Measurements from ENCODE around the gene OPCML.

OPCML gene

GRCh38 chr11:133104009-133104744, 428.1 kb downstream of the OPCML start:
- Histone ChIP-seq H3F3A (ENCODE audit: control insufficient read depth, insufficient read depth) (no peaks in the 10 kb centered on the region), H3K4me2 (ENCODE audit: low read length) (no peak overlapping the region), H3K9me3 (ENCODE audit: control insufficient read depth, insufficient read depth, low read length) (no peaks in the 10 kb centered on the region), H3K4me1 (ENCODE audit: control insufficient read depth, low read length) (no peaks in the 10 kb centered on the region), H3K79me2 (ENCODE audit: control insufficient read depth, low read length) (no peaks in the 10 kb centered on the region), H3K27ac (ENCODE audit: low read depth, low read length) (no peak overlapping the region), H4K20me1 (ENCODE audit: control insufficient read depth, insufficient read depth, low read depth, low read length) (no peaks in the 10 kb centered on the region), H3K4me3 (ENCODE audit: low read length) (no peak overlapping the region), H3K27me3 (ENCODE audit: control insufficient read depth, low read length) (no peaks in the 10 kb centered on the region), H3K9me2 (replicated peaks; ENCODE audit: control insufficient read depth, low read length) (no peaks in the 10 kb centered on the region), H3K36me3 (ENCODE audit: control insufficient read depth, low read length) (no peaks in the 10 kb centered on the region)
- TF ChIP-seq CTCF (IDR thresholded peaks at IDR 0.05; ENCODE audit: low read depth, low read length, poor library complexity, severe bottlenecking): no peak

DNA sequence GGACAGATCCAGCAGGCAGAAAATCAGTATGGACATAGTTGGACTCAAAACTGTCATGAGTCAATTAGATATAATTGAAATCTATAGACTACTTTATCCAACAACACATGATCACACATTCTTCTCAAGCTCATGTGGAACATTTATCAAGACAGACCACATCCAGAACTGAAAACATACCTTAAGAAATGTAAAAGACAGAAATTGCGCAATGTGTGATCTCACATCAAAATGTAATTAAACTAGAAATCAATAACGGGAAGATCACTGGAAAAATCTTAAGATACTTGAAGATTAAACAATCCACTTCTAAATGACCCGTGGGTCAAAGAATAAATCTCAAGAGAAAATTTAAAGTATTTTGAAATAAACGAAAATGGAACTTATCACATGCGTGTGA, 435.3 kb downstream of the OPCML start:
- H4K20me1 ChIP-seq (ENCODE audit: control insufficient read depth, insufficient read depth, low read depth, low read length): no peaks in the 10 kb centered on the region
- TF ChIP-seq EZH2phosphoT487 (IDR thresholded peaks at IDR 0.05; ENCODE audit: borderline replicate concordance, low read length) (no peak), CTCF (IDR thresholded peaks at IDR 0.05; ENCODE audit: low read depth, low read length, poor library complexity, severe bottlenecking) (no peak)
- no peaks in the 10 kb centered on the region for H3K4me1 ChIP-seq (ENCODE audit: control insufficient read depth, low read length)
- no peaks in the 10 kb centered on the region for H3K79me2 ChIP-seq (ENCODE audit: control insufficient read depth, low read length)
- no peak overlapping the region for H3K27ac ChIP-seq (ENCODE audit: low read depth, low read length)
- H3F3A ChIP-seq (ENCODE audit: control insufficient read depth, insufficient read depth): no peaks in the 10 kb centered on the region
- no peaks in the 10 kb centered on the region for H3K27me3 ChIP-seq (ENCODE audit: control insufficient read depth, low read length)
- no peaks in the 10 kb centered on the region for H3K9me2 ChIP-seq (replicated peaks; ENCODE audit: control insufficient read depth, low read length)
- no peak overlapping the region for H3K4me2 ChIP-seq (ENCODE audit: low read length)
- no peaks in the 10 kb centered on the region for H3K9me3 ChIP-seq (ENCODE audit: control insufficient read depth, insufficient read depth, low read length)
- no peak overlapping the region for H3K4me3 ChIP-seq (ENCODE audit: low read length)
- no peaks in the 10 kb centered on the region for H3K36me3 ChIP-seq (ENCODE audit: control insufficient read depth, low read length)

DNA sequence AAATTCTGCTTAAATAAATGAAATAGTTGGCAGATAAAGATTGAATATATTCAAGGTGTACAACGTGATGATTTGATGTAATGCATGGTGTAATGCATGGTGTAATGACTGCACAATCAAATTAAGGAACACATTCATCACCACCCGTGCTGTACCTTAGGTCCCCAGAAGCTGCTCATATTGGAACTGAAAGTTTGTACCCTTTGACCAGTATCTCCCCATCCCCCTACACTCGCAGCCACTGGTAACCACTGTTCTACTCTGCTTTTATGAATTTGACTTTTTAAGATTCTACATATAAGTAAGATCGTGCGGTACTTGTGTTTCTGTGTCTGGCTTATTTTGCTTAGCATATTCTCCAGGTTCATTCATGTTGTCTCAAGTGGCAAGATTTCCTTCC, 445.8 kb downstream of the OPCML start:
- no peak overlapping the region for H3K4me2 ChIP-seq (ENCODE audit: low read length)

More for the DNA sequence above, 445.8 kb downstream of the OPCML start:
- no peaks in the 10 kb centered on the region for H4K20me1 ChIP-seq (ENCODE audit: control insufficient read depth, insufficient read depth, low read depth, low read length)
- H3K9me3 ChIP-seq (ENCODE audit: control insufficient read depth, insufficient read depth, low read length): no peaks in the 10 kb centered on the region
- no peak overlapping the region for H3K27ac ChIP-seq (ENCODE audit: low read depth, low read length)
- no peak overlapping the region for H3K4me3 ChIP-seq (ENCODE audit: low read length)
- H3K79me2 ChIP-seq (ENCODE audit: control insufficient read depth, low read length): no peaks in the 10 kb centered on the region
- no peaks in the 10 kb centered on the region for H3K9me2 ChIP-seq (replicated peaks; ENCODE audit: control insufficient read depth, low read length)
- TF ChIP-seq CTCF (IDR thresholded peaks at IDR 0.05; ENCODE audit: low read depth, low read length, poor library complexity, severe bottlenecking): no peak
- TF ChIP-seq EZH2phosphoT487 (IDR thresholded peaks at IDR 0.05; ENCODE audit: borderline replicate concordance, low read length): no peak
- no peaks in the 10 kb centered on the region for H3K36me3 ChIP-seq (ENCODE audit: control insufficient read depth, low read length)
- no peaks in the 10 kb centered on the region for H3K27me3 ChIP-seq (ENCODE audit: control insufficient read depth, low read length)
- H3F3A ChIP-seq (ENCODE audit: control insufficient read depth, insufficient read depth): no peaks in the 10 kb centered on the region
- no peaks in the 10 kb centered on the region for H3K4me1 ChIP-seq (ENCODE audit: control insufficient read depth, low read length)

All from DOHH2 (cell line).